ENCODE measurements around the gene CSMD2.

DNA sequence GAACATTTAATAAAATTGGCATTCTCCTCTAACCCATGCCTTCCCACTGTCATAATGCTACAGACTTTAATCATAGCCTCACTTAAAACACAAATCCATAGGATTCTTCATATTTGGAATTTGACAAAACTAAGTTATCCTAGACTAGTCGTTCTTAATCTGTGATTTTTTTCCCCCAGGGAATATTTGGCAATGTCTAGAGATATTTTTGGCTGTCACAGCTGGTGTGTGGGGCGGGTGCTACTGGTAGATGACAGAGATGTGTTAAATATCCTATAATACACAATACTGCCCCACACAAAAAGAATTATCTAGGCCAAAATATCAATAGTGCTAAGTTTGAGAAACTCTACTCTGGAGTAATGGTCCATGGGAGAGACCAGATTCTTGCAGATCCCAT lies 396.9 kb downstream of the CSMD2 start:
- no peak for TF ChIP-seq EZH2 (IDR thresholded peaks at IDR 0.05)
- TF ChIP-seq POLR2AphosphoS5 (IDR thresholded peaks at IDR 0.05; ENCODE audit: low read depth, low read length), result no peak
- no peak for TF ChIP-seq SIN3A (IDR thresholded peaks at IDR 0.05; ENCODE audit: low read depth)
- TF ChIP-seq EZH2phosphoT487 (IDR thresholded peaks at IDR 0.05; ENCODE audit: borderline replicate concordance), result no peak
- TF ChIP-seq JUND (IDR thresholded peaks at IDR 0.05), result no peak
- TF ChIP-seq, protein P1, sequence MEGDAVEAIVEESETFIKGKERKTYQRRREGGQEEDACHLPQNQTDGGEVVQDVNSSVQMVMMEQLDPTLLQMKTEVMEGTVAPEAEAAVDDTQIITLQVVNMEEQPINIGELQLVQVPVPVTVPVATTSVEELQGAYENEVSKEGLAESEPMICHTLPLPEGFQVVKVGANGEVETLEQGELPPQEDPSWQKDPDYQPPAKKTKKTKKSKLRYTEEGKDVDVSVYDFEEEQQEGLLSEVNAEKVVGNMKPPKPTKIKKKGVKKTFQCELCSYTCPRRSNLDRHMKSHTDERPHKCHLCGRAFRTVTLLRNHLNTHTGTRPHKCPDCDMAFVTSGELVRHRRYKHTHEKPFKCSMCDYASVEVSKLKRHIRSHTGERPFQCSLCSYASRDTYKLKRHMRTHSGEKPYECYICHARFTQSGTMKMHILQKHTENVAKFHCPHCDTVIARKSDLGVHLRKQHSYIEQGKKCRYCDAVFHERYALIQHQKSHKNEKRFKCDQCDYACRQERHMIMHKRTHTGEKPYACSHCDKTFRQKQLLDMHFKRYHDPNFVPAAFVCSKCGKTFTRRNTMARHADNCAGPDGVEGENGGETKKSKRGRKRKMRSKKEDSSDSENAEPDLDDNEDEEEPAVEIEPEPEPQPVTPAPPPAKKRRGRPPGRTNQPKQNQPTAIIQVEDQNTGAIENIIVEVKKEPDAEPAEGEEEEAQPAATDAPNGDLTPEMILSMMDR (IDR thresholded peaks at IDR 0.05 in 2 of 3, conservative IDR thresholded peaks at IDR 0.05 in 1 of 3; ENCODE audit: borderline replicate concordance in 1 of 3, insufficient read depth in 1 of 3, low read depth in 2 of 3, low read length in 2 of 3), result no peak
- no peak for TF ChIP-seq EGR1 (IDR thresholded peaks at IDR 0.05; ENCODE audit: low read depth)
- no peak for TF ChIP-seq RAD21 (IDR thresholded peaks at IDR 0.05; ENCODE audit: low read depth)
- TF ChIP-seq CEBPB (IDR thresholded peaks at IDR 0.05; ENCODE audit: low read depth), result no peak
- no peak for TF ChIP-seq POLR2A (IDR thresholded peaks at IDR 0.05; ENCODE audit: borderline replicate concordance, extremely low read depth, insufficient read depth, insufficient read length)
- TF ChIP-seq, protein P2, sequence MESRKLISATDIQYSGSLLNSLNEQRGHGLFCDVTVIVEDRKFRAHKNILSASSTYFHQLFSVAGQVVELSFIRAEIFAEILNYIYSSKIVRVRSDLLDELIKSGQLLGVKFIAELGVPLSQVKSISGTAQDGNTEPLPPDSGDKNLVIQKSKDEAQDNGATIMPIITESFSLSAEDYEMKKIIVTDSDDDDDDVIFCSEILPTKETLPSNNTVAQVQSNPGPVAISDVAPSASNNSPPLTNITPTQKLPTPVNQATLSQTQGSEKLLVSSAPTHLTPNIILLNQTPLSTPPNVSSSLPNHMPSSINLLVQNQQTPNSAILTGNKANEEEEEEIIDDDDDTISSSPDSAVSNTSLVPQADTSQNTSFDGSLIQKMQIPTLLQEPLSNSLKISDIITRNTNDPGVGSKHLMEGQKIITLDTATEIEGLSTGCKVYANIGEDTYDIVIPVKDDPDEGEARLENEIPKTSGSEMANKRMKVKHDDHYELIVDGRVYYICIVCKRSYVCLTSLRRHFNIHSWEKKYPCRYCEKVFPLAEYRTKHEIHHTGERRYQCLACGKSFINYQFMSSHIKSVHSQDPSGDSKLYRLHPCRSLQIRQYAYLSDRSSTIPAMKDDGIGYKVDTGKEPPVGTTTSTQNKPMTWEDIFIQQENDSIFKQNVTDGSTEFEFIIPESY (IDR thresholded peaks at IDR 0.05; ENCODE audit: extremely low read depth, insufficient replicate concordance, low read length), result no peak
- TF ChIP-seq, protein P3, sequence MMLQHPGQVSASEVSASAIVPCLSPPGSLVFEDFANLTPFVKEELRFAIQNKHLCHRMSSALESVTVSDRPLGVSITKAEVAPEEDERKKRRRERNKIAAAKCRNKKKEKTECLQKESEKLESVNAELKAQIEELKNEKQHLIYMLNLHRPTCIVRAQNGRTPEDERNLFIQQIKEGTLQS (IDR thresholded peaks at IDR 0.05), result no peak
